PC-3 (cell line): Measurements from ENCODE around the gene TM4SF4. TPM values are rescaled to one million over a fixed set of nuclear protein-coding genes. Genes with fewer than 3 reads are reported as not detected.
A peak's percentile ranks its signal among the peaks of the same experiment; 100 is the strongest.

Source experiments
- ATAC-seq: fragments of 200-7000 bp; cut with Tn5 transposase; 2 replicates; pipeline ENCODE4 v1.9.1; 2020; ENCODE audit warnings: mild to moderate bottlenecking, moderate library complexity
- BruUV-seq: library from RNA; stranded (reverse); fragments of 400-500 nt; replicated peaks from 2 replicates; lab custom pipeline; 2021; lab: Mats Ljungman, UMichigan
- CTCF ChIA-PET: fragments of 300-600 bp; sonication (Branson Sonifier 250); formaldehyde crosslinking; loops from one replicate; lab custom pipeline; 2022; ENCODE audit warnings: antibody characterized with exemption; lab: Charles Lee
- POLR2A ChIA-PET: fragments of 300-600 bp; sonication (Branson Sonifier 250); formaldehyde crosslinking; loops from one replicate; lab custom pipeline; 2022; ENCODE audit warnings: antibody characterized with exemption; ENCODE audit not compliant: unreplicated experiment; lab: Charles Lee
- DNase-seq: peaks from one replicate; pipeline ENCODE4 v3.0.0-alpha.2; 2015
- H2AFZ ChIP-seq: fragments of 300-600 bp; sonication (generic); 2 replicates; pipeline ENCODE4 v1.6.0; 2016; ENCODE audit warnings: antibody characterized with exemption, low read length
- H3F3A ChIP-seq: fragments of 300-600 bp; sonication (generic); one replicate; pipeline ENCODE4 v1.6.0; 2017; ENCODE audit warnings: antibody characterized with exemption, low read length, control low read depth, mild to moderate bottlenecking; ENCODE audit not compliant: unreplicated experiment
- H3K27ac ChIP-seq: fragments of 300-600 bp; sonication (generic); 2 replicates; pipeline ENCODE4 v1.5.1; 2016; ENCODE audit warnings: mild to moderate bottlenecking, low read length
- H3K27me3 ChIP-seq: fragments of 300-600 bp; sonication (generic); 2 replicates; pipeline ENCODE4 v1.6.1; 2016; ENCODE audit warnings: low read length, mixed read lengths
- H3K36me3 ChIP-seq: fragments of 300-600 bp; sonication (generic); 2 replicates; pipeline ENCODE4 v1.6.1; 2016; ENCODE audit warnings: low read depth, mixed run types, low read length, mixed read lengths
- H3K4me1 ChIP-seq: fragments of 300-600 bp; sonication (generic); 2 replicates; pipeline ENCODE4 v1.5.1; 2016; ENCODE audit warnings: low read length; ENCODE audit not compliant: insufficient read depth
- H3K4me2 ChIP-seq: fragments of 300-600 bp; sonication (generic); 2 replicates; pipeline ENCODE4 v1.6.0; 2016; ENCODE audit warnings: low read length
- H3K4me3 ChIP-seq: fragments of 300-600 bp; sonication (generic); 2 replicates; pipeline ENCODE4 v1.5.1; 2016; ENCODE audit warnings: mild to moderate bottlenecking, low read length, mixed read lengths
- H3K79me2 ChIP-seq: fragments of 300-600 bp; sonication (generic); 2 replicates; pipeline ENCODE4 v1.6.1; 2017; ENCODE audit warnings: low read length, mixed read lengths
- H3K9ac ChIP-seq: fragments of 300-600 bp; sonication (generic); 2 replicates; pipeline ENCODE4 v1.6.0; 2016; ENCODE audit warnings: mild to moderate bottlenecking, low read length
- H3K9me2 ChIP-seq: fragments of 300-600 bp; sonication (generic); replicated peaks from 2 replicates; pipeline ENCODE4 v1.6.1; 2016; ENCODE audit warnings: mixed run types, low read length, mixed read lengths
- H3K9me3 ChIP-seq: fragments of 300-600 bp; sonication (generic); 2 replicates; pipeline ENCODE4 v1.6.1; 2016; ENCODE audit warnings: low read length, mixed read lengths
- H4K20me1 ChIP-seq: fragments of 300-600 bp; sonication (generic); 2 replicates; pipeline ENCODE4 v1.6.1; 2016; ENCODE audit warnings: low read length, mixed read lengths
- CTCF ChIP-seq: fragments of 300-600 bp; sonication (generic); conservative IDR thresholded peaks from 2 replicates; pipeline ENCODE4 v1.5.1; 2017; ENCODE audit warnings: antibody characterized with exemption, low read depth, mild to moderate bottlenecking, low read length
- EZH2 ChIP-seq: fragments of 300-600 bp; sonication (generic); IDR thresholded peaks from one replicate; pipeline ENCODE4 v1.6.1; 2017; ENCODE audit warnings: antibody characterized with exemption, mild to moderate bottlenecking, low read length; ENCODE audit not compliant: unreplicated experiment
- EZH2phosphoT487 ChIP-seq: fragments of 300-600 bp; sonication (generic); IDR thresholded peaks from 2 replicates; pipeline ENCODE4 v1.6.1; 2018; ENCODE audit warnings: mild to moderate bottlenecking, antibody characterized with exemption, low read length, borderline replicate concordance
- intact Hi-C: fragments of 100-400 bp; cut with micrococcal nuclease; formaldehyde crosslinking; loops from 2 replicates; pipeline ENCODE4 v1.9.0; 2023
- total RNA-seq: library from RNA; depleted of rRNA; stranded (reverse); fragments of >200 nt; gene quantifications from 2 replicates; pipeline ENCODE4 v1.2.3, GENCODE V29; 2014

The TM4SF4 gene
- total RNA-seq, 1 experiment from 2014 or later: 0.40 TPM

- TF ChIP-seq EZH2 (no peak), CTCF (peak; percentile 67), EZH2phosphoT487 (no peak)
- no peak overlapping the region for H3K4me2 ChIP-seq
- ChIA-PET POLR2A (no interaction called here), CTCF (interaction anchor here (0.6 to 0.7 kb wide), 2 partner anchors 233 kb away, joined by 3 read pairs; no protein-coding TSS in a partner anchor)
- no peaks in the 10 kb centered on the region for H3K79me2 ChIP-seq
- DNase-seq (peak; percentile 48), ATAC-seq (no peak)
- H4K20me1 ChIP-seq: no peaks in the 10 kb centered on the region
- H3K9me3 ChIP-seq: no peaks in the 10 kb centered on the region
- no peaks in the 10 kb centered on the region for H3K27me3 ChIP-seq
- H3K4me1 ChIP-seq: no peaks in the 10 kb centered on the region
- intact Hi-C loops: no loop called here
- no peaks in the 10 kb centered on the region for H3F3A ChIP-seq
- H3K9me2 ChIP-seq: no peaks in the 10 kb centered on the region
- no TSS peak for BruUV-seq
- H3K9ac ChIP-seq: no peak overlapping the region
- no peak overlapping the region for H3K27ac ChIP-seq
- H3K36me3 ChIP-seq: no peaks in the 10 kb centered on the region
- H3K4me3 ChIP-seq: no peak overlapping the region
- no peak overlapping the region for H2AFZ ChIP-seq
Measured at GRCh38 chr3:149487598-149488197, 13.2 kb downstream of the TM4SF4 start.

GRCh38 chr3:149489060-149489690, 14.7 kb downstream of the TM4SF4 start:
- no peak for TF ChIP-seq EZH2phosphoT487
- no peak for TF ChIP-seq EZH2
- TF ChIP-seq CTCF: peak; percentile 91
- DNase-seq (peak; percentile 41), ATAC-seq (peak; percentile 73)
- H3K9ac ChIP-seq: no peak overlapping the region
- no peaks in the 10 kb centered on the region for H4K20me1 ChIP-seq
- no peaks in the 10 kb centered on the region for H3K9me2 ChIP-seq
- H3K36me3 ChIP-seq: no peaks in the 10 kb centered on the region
- H3K79me2 ChIP-seq: no peaks in the 10 kb centered on the region
- H3K27ac ChIP-seq: no peak overlapping the region
- POLR2A ChIA-PET: no interaction called here
- no peak overlapping the region for H2AFZ ChIP-seq
- H3K27me3 ChIP-seq: no peaks in the 10 kb centered on the region
- intact Hi-C loops: no loop called here
- H3K4me3 ChIP-seq: no peak overlapping the region
- no peaks in the 10 kb centered on the region for H3F3A ChIP-seq
- CTCF ChIA-PET: interaction anchor here (0.6 to 1.0 kb wide), 3 partner anchors 87 to 534 kb away, joined by 3 to 5 read pairs (median 3); no protein-coding TSS in a partner anchor
- no peak overlapping the region for H3K4me2 ChIP-seq
- no peaks in the 10 kb centered on the region for H3K9me3 ChIP-seq
- no TSS peak for BruUV-seq
- H3K4me1 ChIP-seq: peaks cover 4% of the 10 kb centered on the region
